DND-41 (cell line): ENCODE data around the gene MARS2.

Source experiments
- ATAC-seq: fragments of 200-7000 bp; cut with Tn5 transposase; 3 replicates; pipeline ENCODE4 v1.9.1; 2021; ENCODE audit warnings: low read depth; ENCODE audit not compliant: insufficient read depth
- DNase-seq: peaks from one replicate; pipeline ENCODE4 v3.0.0-alpha.2; 2020
- H2AFZ ChIP-seq: 2 replicates; pipeline ENCODE4 v1.6.0; 2012; ENCODE audit warnings: low read depth, low read length
- H3K27ac ChIP-seq: 2 replicates; pipeline ENCODE4 v1.5.1; 2012; ENCODE audit warnings: low read length, inconsistent platforms
- H3K27me3 ChIP-seq: fragments of 200-600 bp; sonication (generic); 2 replicates; pipeline ENCODE4 v1.6.0; 2012; ENCODE audit warnings: low read length, mild to moderate bottlenecking, inconsistent platforms; ENCODE audit not compliant: insufficient read depth, poor library complexity
- H3K36me3 ChIP-seq: 2 replicates; pipeline ENCODE4 v1.5.1; 2012; ENCODE audit warnings: low read length, inconsistent platforms; ENCODE audit not compliant: insufficient read depth
- H3K4me1 ChIP-seq: 2 replicates; pipeline ENCODE4 v1.5.1; 2012; ENCODE audit warnings: mild to moderate bottlenecking, low read length; ENCODE audit not compliant: insufficient read depth
- H3K4me2 ChIP-seq: 2 replicates; pipeline ENCODE4 v1.6.0; 2012; ENCODE audit warnings: mild to moderate bottlenecking, moderate library complexity, low read length, inconsistent platforms; ENCODE audit not compliant: insufficient read depth
- H3K4me3 ChIP-seq, 2 experiments: fragments of 200-600 bp in 1 of 2; shearing (Covaris generic) in 1 of 2; 2 replicates each; pipeline ENCODE4 v1.5.1; 2012 to 2016; ENCODE audit warnings: inconsistent platforms in 2 of 2, low read length in 2 of 2, mild to moderate bottlenecking in 2 of 2, low read depth in 1 of 2, moderate library complexity in 1 of 2
- H3K79me2 ChIP-seq: 2 replicates; pipeline ENCODE4 v1.6.0; 2012; ENCODE audit warnings: low read length, inconsistent platforms; ENCODE audit not compliant: insufficient read depth
- H3K9ac ChIP-seq: 2 replicates; pipeline ENCODE4 v1.6.0; 2012; ENCODE audit warnings: low read depth, mild to moderate bottlenecking, inconsistent platforms, low read length, moderate library complexity
- H3K9me3 ChIP-seq: 2 replicates; pipeline ENCODE4 v1.5.1; 2012; ENCODE audit warnings: low read length, moderate library complexity, mild to moderate bottlenecking, inconsistent platforms; ENCODE audit not compliant: insufficient read depth, severe bottlenecking
- H4K20me1 ChIP-seq: 2 replicates; pipeline ENCODE4 v1.6.0; 2012; ENCODE audit warnings: low read length; ENCODE audit not compliant: insufficient read depth
- EZH2 ChIP-seq: IDR thresholded peaks from 3 replicates; pipeline ENCODE4 v1.6.1; 2012; ENCODE audit warnings: borderline replicate concordance, low read depth, mild to moderate bottlenecking, moderate library complexity, low read length, inconsistent platforms; ENCODE audit not compliant: severe bottlenecking
- TF ChIP-seq, protein P1 (sequence below): IDR thresholded peaks from 2 replicates; pipeline ENCODE4 v1.5.1; 2012; ENCODE audit warnings: borderline replicate concordance, low read length, moderate library complexity, mild to moderate bottlenecking; ENCODE audit not compliant: poor library complexity, severe bottlenecking; ENCODE audit errors: extremely low read depth

Gene MARS2

GRCh38 chr2:197666277-197666676, 38.9 kb upstream of the MARS2 start:
- ATAC-seq (no peak), DNase-seq (no peak)
- Histone ChIP-seq H3K4me2 (no peak overlapping the region), H3K9ac (no peak overlapping the region), H3K79me2 (no peaks in the 10 kb centered on the region), H3K27ac (no peak overlapping the region), H3K4me1 (peaks cover 11% of the 10 kb centered on the region; the same call in 1 of the 2 replicates), H2AFZ (no peak overlapping the region), H3K4me3 (no peak overlapping the region), H3K9me3 (peaks cover 4% of the 10 kb centered on the region), H3K36me3 (no peaks in the 10 kb centered on the region), H4K20me1 (no peaks in the 10 kb centered on the region), H3K27me3 (no peaks in the 10 kb centered on the region)
- no peak for TF ChIP-seq EZH2
- TF ChIP-seq, protein P1, sequence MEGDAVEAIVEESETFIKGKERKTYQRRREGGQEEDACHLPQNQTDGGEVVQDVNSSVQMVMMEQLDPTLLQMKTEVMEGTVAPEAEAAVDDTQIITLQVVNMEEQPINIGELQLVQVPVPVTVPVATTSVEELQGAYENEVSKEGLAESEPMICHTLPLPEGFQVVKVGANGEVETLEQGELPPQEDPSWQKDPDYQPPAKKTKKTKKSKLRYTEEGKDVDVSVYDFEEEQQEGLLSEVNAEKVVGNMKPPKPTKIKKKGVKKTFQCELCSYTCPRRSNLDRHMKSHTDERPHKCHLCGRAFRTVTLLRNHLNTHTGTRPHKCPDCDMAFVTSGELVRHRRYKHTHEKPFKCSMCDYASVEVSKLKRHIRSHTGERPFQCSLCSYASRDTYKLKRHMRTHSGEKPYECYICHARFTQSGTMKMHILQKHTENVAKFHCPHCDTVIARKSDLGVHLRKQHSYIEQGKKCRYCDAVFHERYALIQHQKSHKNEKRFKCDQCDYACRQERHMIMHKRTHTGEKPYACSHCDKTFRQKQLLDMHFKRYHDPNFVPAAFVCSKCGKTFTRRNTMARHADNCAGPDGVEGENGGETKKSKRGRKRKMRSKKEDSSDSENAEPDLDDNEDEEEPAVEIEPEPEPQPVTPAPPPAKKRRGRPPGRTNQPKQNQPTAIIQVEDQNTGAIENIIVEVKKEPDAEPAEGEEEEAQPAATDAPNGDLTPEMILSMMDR, result no peak

DNA sequence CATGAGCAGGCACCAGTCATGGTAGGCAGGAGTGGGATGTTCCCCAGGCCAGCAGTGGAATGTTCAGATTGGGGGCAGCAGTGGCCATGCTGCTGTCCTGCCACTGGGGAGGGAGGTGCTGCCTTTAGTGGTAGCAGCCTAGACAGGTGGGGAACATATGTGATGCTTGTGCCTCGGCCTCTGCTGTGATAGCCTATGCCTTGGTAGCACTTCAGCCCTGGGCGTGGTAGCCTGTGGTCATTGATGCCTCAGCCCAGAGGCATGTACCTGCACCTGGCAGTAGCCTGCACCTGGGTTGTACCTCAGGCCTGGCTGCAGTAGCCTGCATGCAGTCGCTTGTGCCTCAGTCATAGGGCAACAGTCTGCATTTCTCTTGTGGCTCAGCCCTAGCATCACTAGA, 36.9 kb upstream of the MARS2 start:
- Histone ChIP-seq H3K4me3 (no peak overlapping the region), H3K4me1 (no peaks in the 10 kb centered on the region), H3K9me3 (peaks cover 4% of the 10 kb centered on the region), H3K27me3 (no peaks in the 10 kb centered on the region), H3K36me3 (no peaks in the 10 kb centered on the region), H3K4me2 (no peak overlapping the region), H3K79me2 (no peaks in the 10 kb centered on the region), H3K9ac (no peak overlapping the region), H4K20me1 (no peaks in the 10 kb centered on the region), H2AFZ (no peak overlapping the region), H3K27ac (no peak overlapping the region)
- ATAC-seq, result no peak
- TF ChIP-seq EZH2, result no peak
- TF ChIP-seq, protein P1, result no peak
- no peak for DNase-seq

- H2AFZ ChIP-seq, result no peak overlapping the region
- H3K9ac ChIP-seq, result no peak overlapping the region
- TF ChIP-seq, protein P1, result no peak
- TF ChIP-seq EZH2, result no peak
- peaks cover 4% of the 10 kb centered on the region for H3K9me3 ChIP-seq
- H4K20me1 ChIP-seq, result no peaks in the 10 kb centered on the region
- no peak overlapping the region for H3K4me3 ChIP-seq
- H3K36me3 ChIP-seq, result no peaks in the 10 kb centered on the region
- H3K27me3 ChIP-seq, result no peaks in the 10 kb centered on the region
- H3K4me2 ChIP-seq, result no peak overlapping the region
- ATAC-seq (no peak), DNase-seq (no peak)
- H3K79me2 ChIP-seq, result no peaks in the 10 kb centered on the region
- H3K4me1 ChIP-seq, result no peaks in the 10 kb centered on the region
- H3K27ac ChIP-seq, result no peak overlapping the region
These were observed 36.1 kb upstream of the MARS2 start for GRCh38 chr2:197669077-197669476.

DNA sequence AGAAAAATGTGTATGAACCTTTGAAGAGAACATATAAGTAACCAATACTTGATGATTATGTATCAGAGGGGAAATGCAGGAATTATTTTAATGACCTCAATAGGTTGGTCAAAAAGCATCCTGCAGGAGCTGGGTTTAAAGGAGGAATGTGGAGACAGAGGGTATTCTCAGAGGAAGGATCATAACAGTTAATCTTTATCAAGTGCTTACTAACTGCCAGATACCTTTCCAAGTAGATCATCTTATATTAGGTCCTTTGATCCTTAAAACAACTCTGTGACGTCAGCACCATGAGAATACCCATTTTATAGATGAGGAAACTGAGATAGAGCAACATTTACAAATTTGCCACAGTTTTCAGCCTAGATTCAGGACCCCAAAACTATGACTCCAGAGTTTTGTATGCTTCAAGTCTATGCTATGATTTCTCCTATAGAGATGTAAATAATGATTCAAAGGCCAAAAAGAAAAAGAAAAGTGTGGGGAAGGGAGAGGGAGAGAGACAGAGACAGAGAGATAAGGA, 32.7 kb upstream of the MARS2 start:
- no peak overlapping the region for H3K27ac ChIP-seq
- H3K36me3 ChIP-seq, result no peaks in the 10 kb centered on the region
- H3K79me2 ChIP-seq, result no peaks in the 10 kb centered on the region
- peaks cover 7% of the 10 kb centered on the region for H3K27me3 ChIP-seq
- H3K4me3 ChIP-seq, result no peak overlapping the region
- no peak for TF ChIP-seq EZH2
- TF ChIP-seq, protein P1, result no peak
- no peaks in the 10 kb centered on the region for H4K20me1 ChIP-seq
- no peaks in the 10 kb centered on the region for H3K4me1 ChIP-seq
- no peak overlapping the region for H3K9ac ChIP-seq
- ATAC-seq (no peak), DNase-seq (no peak)
- H3K4me2 ChIP-seq, result no peak overlapping the region
- H2AFZ ChIP-seq, result no peak overlapping the region
- H3K9me3 ChIP-seq, result no peaks in the 10 kb centered on the region
